ENCODE measurements around the gene BCL11A. TPM values are rescaled to one million over a fixed set of nuclear protein-coding genes. Genes with fewer than 3 reads are reported as not detected.

The BCL11A gene
- total and polyA plus RNA-seq, 12 donors: 3.2 to 38.5 (median 22.7) TPM

DNA sequence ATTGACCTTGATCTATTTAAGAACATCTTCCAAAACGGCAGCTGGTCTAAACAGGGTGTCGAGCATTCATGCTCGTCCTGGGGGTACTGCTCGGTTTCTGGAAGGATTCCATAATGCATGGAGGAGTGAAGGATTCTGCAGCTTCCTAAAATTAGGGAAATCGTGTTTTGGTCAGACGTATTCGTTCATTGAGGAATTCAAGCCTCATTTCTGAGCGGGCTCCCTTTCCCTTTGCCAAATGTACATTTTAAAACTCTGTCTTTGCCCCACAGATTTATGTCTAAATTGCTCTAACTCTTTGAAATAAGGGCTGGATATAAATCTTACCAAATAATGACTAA is 144.0 kb downstream of the BCL11A start:
- 76 to 83% methylated on average over 8 of the region's 8 CpGs for WGBS, 2 donors
- DNase-seq (no peak), ATAC-seq (no peak)
- H3K4me1 ChIP-seq: peaks cover 0 to 28% (median 5%) of the 10 kb centered on the region in 9 donors
- intact Hi-C loops (cut with DNase I): loop anchor here in 1 of 10 donors (10.0 kb wide), 1 partner anchor 75 kb away; no protein-coding TSS in a partner anchor
- no peaks in the 10 kb centered on the region for H3K9me3 ChIP-seq
- H3K27ac ChIP-seq: no peak overlapping the region
- no peaks in the 10 kb centered on the region for H3K36me3 ChIP-seq
- TF ChIP-seq, protein P1, sequence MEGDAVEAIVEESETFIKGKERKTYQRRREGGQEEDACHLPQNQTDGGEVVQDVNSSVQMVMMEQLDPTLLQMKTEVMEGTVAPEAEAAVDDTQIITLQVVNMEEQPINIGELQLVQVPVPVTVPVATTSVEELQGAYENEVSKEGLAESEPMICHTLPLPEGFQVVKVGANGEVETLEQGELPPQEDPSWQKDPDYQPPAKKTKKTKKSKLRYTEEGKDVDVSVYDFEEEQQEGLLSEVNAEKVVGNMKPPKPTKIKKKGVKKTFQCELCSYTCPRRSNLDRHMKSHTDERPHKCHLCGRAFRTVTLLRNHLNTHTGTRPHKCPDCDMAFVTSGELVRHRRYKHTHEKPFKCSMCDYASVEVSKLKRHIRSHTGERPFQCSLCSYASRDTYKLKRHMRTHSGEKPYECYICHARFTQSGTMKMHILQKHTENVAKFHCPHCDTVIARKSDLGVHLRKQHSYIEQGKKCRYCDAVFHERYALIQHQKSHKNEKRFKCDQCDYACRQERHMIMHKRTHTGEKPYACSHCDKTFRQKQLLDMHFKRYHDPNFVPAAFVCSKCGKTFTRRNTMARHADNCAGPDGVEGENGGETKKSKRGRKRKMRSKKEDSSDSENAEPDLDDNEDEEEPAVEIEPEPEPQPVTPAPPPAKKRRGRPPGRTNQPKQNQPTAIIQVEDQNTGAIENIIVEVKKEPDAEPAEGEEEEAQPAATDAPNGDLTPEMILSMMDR (IDR thresholded peaks at IDR 0.05): no peak
- H3K4me3 ChIP-seq: no peak overlapping the region
- peaks cover 0 to 20% (median 0%) of the 10 kb centered on the region in 7 donors for H3K27me3 ChIP-seq

DNA sequence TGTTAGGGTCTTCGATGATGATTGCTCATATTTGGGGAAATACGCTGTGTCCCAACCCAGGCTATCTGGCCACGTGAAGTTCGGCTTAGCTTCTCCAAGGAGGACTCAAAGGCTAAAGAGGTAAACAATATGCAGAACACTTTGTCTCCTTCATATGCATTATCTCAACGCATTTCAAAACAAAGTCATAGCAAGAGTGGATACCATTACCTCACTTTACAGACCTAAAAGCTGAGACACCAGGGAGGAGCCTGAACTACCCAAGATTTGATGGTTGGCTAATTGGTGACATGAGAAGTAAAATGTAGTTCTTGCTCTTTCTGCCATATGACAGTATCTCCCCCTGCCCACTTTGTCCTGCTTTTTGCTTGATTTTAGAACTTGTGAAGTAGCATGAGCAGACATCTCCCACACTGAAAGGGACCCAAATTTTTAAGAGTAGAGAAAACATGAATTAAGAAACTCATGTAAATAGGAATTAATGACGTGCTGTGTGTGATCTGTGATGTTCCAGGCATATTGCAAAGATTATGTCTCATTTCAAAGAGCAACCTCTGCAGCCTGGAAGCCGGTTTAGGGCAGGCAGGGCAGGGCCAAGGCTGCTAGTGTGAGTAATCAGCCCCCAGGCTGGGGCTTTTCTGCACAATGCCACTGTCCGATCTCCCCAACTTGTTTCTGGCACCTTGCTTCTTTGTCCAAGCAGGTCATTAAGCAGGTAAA is 144.5 kb downstream of the BCL11A start:
- no peak overlapping the region for H3K4me3 ChIP-seq
- H3K27me3 ChIP-seq: peaks cover 0 to 20% (median 0%) of the 10 kb centered on the region in 7 donors
- H3K9me3 ChIP-seq: no peaks in the 10 kb centered on the region
- no peak overlapping the region for H3K27ac ChIP-seq
- H3K4me1 ChIP-seq: peaks cover 0 to 23% (median 5%) of the 10 kb centered on the region in 9 donors
- DNase-seq: no peak
- 78 to 84% methylated on average over 8 of the region's 8 CpGs for WGBS, 2 donors
- intact Hi-C loops (cut with DNase I): loop anchor here in 1 of 10 donors (10.0 kb wide), 1 partner anchor 74 kb away; no protein-coding TSS in a partner anchor
- H3K36me3 ChIP-seq: no peaks in the 10 kb centered on the region
- TF ChIP-seq, protein P1 (IDR thresholded peaks at IDR 0.05): no peak
- ATAC-seq: no peak

DNA sequence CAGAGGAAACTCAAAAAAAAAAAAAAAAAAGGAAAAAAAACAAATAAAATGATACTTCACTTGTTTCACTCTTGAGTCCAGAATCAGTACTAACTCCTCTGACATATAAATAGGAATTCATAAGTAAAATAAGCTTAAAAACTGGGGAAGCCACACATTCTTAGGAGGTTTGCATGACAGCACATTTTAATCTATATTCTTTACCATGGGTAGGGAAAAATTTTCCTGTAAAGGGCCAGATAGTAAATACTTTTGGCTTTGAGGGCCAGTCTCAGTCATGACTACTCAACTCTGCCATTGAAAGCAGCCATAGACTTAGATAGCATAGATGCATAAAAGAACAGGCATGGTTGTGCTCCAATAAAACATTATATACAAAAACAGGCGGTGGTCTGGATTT is 145.2 kb downstream of the BCL11A start:
- Histone ChIP-seq H3K36me3 (no peaks in the 10 kb centered on the region), H3K27ac (no peak overlapping the region), H3K9me3 (no peaks in the 10 kb centered on the region), H3K4me1 (peaks cover 0 to 15% (median 5%) of the 10 kb centered on the region in 9 donors), H3K27me3 (peaks cover 0 to 20% (median 0%) of the 10 kb centered on the region in 7 donors), H3K4me3 (no peak overlapping the region)
- ATAC-seq (no peak), DNase-seq (no peak)
- WGBS, 2 donors: 91 to 98% methylated on average over 1 of the region's 1 CpG
- TF ChIP-seq, protein P1 (IDR thresholded peaks at IDR 0.05): no peak
- intact Hi-C loops (cut with DNase I): loop anchor here in 1 of 10 donors (10.0 kb wide), 1 partner anchor 73 kb away; no protein-coding TSS in a partner anchor

DNA sequence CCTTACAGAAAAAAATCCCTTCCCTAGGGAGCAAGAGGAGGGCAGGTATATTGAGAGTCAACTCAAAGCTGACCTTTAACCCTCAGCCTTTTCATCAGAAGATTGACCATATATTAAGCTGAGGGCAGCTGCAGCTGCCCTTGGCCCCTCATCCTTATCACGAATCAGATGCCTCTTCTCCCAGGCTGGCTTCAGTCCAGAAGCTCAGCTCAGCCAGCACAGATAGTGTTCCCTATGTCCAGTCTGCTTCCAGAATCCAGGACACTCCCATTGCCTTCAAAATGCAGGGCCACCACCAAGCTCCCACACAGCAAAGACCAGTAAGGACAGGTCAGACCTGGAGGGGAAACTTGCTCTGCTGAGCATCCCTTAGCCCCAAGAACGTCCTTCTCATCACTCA is 146.1 kb downstream of the BCL11A start:
- peaks cover 0 to 14% (median 5%) of the 10 kb centered on the region in 9 donors for H3K4me1 ChIP-seq
- TF ChIP-seq, protein P1 (IDR thresholded peaks at IDR 0.05): no peak
- no peak overlapping the region for H3K27ac ChIP-seq
- H3K9me3 ChIP-seq: no peaks in the 10 kb centered on the region
- DNase-seq: no peak
- 30 to 41% methylated on average over 2 of the region's 2 CpGs for WGBS, 2 donors
- no peaks in the 10 kb centered on the region for H3K36me3 ChIP-seq
- peak in 1 of 8 donors; percentile 16 for ATAC-seq
- no peak overlapping the region for H3K4me3 ChIP-seq
- H3K27me3 ChIP-seq: peaks cover 0 to 20% (median 0%) of the 10 kb centered on the region in 7 donors
- intact Hi-C loops (cut with DNase I): loop anchor here in 1 of 10 donors (10.0 kb wide), 1 partner anchor 73 kb away; no protein-coding TSS in a partner anchor

Measured in heart right ventricle (tissue), 16 donors.